K562 (cell line): Measurements from ENCODE around the gene PRSS8. TPM values are rescaled to one million over a fixed set of nuclear protein-coding genes. Genes with fewer than 3 reads are reported as not detected.

Experiments
- ARID4B ChIP-seq: sonication (generic); formaldehyde crosslinking; IDR thresholded peaks from 2 replicates; pipeline ENCODE4 v1.8.0; 2022; ENCODE audit warnings: mild to moderate bottlenecking, missing genetic modification reagents
- BCOR ChIP-seq: fragments of 450-650 bp; IDR thresholded peaks from 2 replicates; pipeline ENCODE4 v1.6.1; 2016
- BRCA1 ChIP-seq, 2 experiments: fragments of 450-650 bp in 1 of 2; sonication (generic) in 1 of 2; formaldehyde crosslinking in 1 of 2; IDR thresholded peaks; 2 replicates each; pipeline versions ENCODE4 v1.5.0 to v1.6.1; 2017 to 2020; ENCODE audit warnings: mild to moderate bottlenecking in 1 of 2, missing genetic modification reagents in 1 of 2
- CSDE1 ChIP-seq, 2 experiments: fragments of 450-650 bp; IDR thresholded peaks; 2 replicates each; pipeline ENCODE4 v1.6.1; 2016; ENCODE audit warnings: mild to moderate bottlenecking in 1 of 2
- KAT2B ChIP-seq: IDR thresholded peaks from one replicate; pipeline ENCODE4 v1.6.1; 2012; ENCODE audit warnings: low read depth, mild to moderate bottlenecking, control low read depth, inconsistent platforms, low read length, moderate library complexity
- KLF1 ChIP-seq: fragments of 450-650 bp; IDR thresholded peaks from 2 replicates; pipeline ENCODE4 v1.6.1; 2016; ENCODE audit warnings: missing genetic modification characterization, missing compliant biosample characterization
- MXI1 ChIP-seq: IDR thresholded peaks from 2 replicates; pipeline ENCODE4 v1.6.1; 2011; ENCODE audit warnings: low read depth, mild to moderate bottlenecking, improper control_type of control experiment, low read length
- RBM25 ChIP-seq: fragments of 200-400 bp; formaldehyde crosslinking; IDR thresholded peaks from 2 replicates; pipeline ENCODE4 v1.6.1; 2018; ENCODE audit warnings: low read length, low read depth, moderate library complexity; ENCODE audit not compliant: severe bottlenecking
- RERE ChIP-seq: sonication (generic); formaldehyde crosslinking; IDR thresholded peaks from 2 replicates; pipeline ENCODE4 v1.8.0; 2023; ENCODE audit warnings: missing genetic modification reagents, mild to moderate bottlenecking, borderline replicate concordance
- SAFB2 ChIP-seq: fragments of 200-400 bp; formaldehyde crosslinking; IDR thresholded peaks from 2 replicates; pipeline ENCODE4 v1.6.1; 2018; ENCODE audit warnings: borderline replicate concordance, low read length, low read depth, moderate library complexity; ENCODE audit not compliant: severe bottlenecking
- SP2 ChIP-seq: IDR thresholded peaks from 2 replicates; pipeline ENCODE4 v1.6.1; 2011; ENCODE audit warnings: mild to moderate bottlenecking, low read depth, low read length, moderate library complexity; ENCODE audit not compliant: poor library complexity, severe bottlenecking; ENCODE audit errors: extremely low read depth
- polyA plus RNA-seq, 8 experiments: library from polyadenylated mRNA; depleted of rRNA in 4 of 8; stranded (reverse) in 5 of 8; unstranded in 3 of 8; fragments of >200 nt; fragmentation: Nextera tagmentation in 2 of 8; fragmentation: Illumina TruSeq in 1 of 8; extraction: Ambion mirVana in 2 of 8; extraction: Trizol in 1 of 8; gene quantifications; 2 replicates each; pipeline versions ENCODE4 v1.2.1 to v1.2.3, GENCODE V29; 2011 to 2014; ENCODE audit warnings: inconsistent platforms in 1 of 8, missing spikeins in 1 of 8
- total RNA-seq, 7 experiments: library from RNA; depleted of rRNA in 6 of 7; stranded (reverse); fragments of >200 nt in 6 of 7; fragmentation: Illumina TruSeq in 2 of 7; extraction: Trizol in 2 of 7; gene quantifications; 2 replicates each; pipeline versions ENCODE4 v1.2.1 to v1.2.3, GENCODE V29; 2011 to 2021; ENCODE audit warnings: low replicate concordance in 1 of 7
- TF ChIP-seq, protein P1 (sequence below): fragments of 250-450 bp; sonication (Bioruptor Pico); IDR thresholded peaks from 2 replicates; pipeline ENCODE4 v1.8.0; 2021; ENCODE audit warnings: borderline replicate concordance, mild to moderate bottlenecking, moderate library complexity; ENCODE audit not compliant: poor library complexity, severe bottlenecking
- TF ChIP-seq, protein P2 (sequence below): fragments of 450-650 bp; formaldehyde crosslinking; IDR thresholded peaks from 2 replicates; pipeline ENCODE4 v1.4.0; 2022; ENCODE audit warnings: mild to moderate bottlenecking, moderate library complexity

PRSS8 gene
- total and polyA plus RNA-seq, 9 of the 15 experiments (the other 6 are each of a cell fraction or from before 2014, with no cell fraction given), result 0.25 to 3.9 (median 1.3) TPM; not detected in 1

DNA sequence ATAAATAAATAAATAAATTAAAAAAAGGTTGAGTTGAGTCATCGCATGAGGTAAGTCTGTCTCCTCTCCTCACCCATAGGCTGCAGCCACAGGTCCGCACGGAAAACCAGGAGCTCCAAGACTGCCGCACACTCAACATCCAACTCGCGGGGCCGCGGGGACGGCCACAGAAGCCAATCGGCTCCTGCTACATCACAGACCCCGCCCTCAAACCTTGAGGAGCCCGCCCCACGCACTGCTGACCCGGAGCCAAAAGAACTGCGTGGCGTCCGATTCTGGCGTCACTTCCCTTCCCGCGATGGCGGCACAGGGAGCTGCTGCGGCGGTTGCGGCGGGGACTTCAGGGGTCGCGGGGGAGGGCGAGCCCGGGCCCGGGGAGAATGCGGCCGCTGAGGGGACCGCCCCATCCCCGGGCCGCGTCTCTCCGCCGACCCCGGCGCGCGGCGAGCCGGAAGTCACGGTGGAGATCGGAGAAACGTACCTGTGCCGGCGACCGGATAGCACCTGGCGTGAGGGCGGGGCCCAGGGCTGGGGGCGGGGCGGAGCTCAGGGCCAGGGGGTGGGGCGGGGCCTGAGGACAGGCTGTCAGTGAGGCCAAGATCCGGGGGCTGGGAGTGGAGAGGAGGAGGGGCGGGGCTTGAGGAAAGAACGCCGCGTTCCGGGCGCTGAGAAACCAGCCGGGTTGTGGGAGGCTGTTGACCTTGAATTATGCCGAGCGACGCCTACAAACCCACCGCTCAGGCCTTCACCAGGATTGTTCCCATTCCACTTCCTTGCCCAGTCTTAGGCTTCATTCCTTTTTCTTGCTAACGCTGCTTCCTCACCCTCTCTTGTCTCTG, 17.9 kb downstream of the PRSS8 start, which contains the start of gene KAT8 (continued):
- no peak for TF ChIP-seq SP2
- no peak for TF ChIP-seq MXI1
- TF ChIP-seq, protein P1, sequence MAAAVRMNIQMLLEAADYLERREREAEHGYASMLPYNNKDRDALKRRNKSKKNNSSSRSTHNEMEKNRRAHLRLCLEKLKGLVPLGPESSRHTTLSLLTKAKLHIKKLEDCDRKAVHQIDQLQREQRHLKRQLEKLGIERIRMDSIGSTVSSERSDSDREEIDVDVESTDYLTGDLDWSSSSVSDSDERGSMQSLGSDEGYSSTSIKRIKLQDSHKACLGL, result no peak
- no peak for TF ChIP-seq RERE (CRISPR knock-in tag)
- TF ChIP-seq KAT2B, result no peak
- TF ChIP-seq RBM25, result no peak
- TF ChIP-seq KLF1, result no peak
- no peak for TF ChIP-seq ARID4B (CRISPR knock-in tag)
- TF ChIP-seq SAFB2, result no peak
- no peak for TF ChIP-seq CSDE1 (IDR thresholded peaks at IDR 0.05)
- TF ChIP-seq BRCA1 (IDR thresholded peaks at IDR 0.05), result no peak
- TF ChIP-seq BRCA1 (CRISPR knock-in tag; IDR thresholded peaks at IDR 0.05), result no peak
- TF ChIP-seq, protein P2, sequence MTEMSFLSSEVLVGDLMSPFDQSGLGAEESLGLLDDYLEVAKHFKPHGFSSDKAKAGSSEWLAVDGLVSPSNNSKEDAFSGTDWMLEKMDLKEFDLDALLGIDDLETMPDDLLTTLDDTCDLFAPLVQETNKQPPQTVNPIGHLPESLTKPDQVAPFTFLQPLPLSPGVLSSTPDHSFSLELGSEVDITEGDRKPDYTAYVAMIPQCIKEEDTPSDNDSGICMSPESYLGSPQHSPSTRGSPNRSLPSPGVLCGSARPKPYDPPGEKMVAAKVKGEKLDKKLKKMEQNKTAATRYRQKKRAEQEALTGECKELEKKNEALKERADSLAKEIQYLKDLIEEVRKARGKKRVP (CRISPR knock-in tag), result no peak
- no peak for TF ChIP-seq BCOR
